Spleen (tissue), 11 donors: ENCODE measurements around the gene KCTD21. TPM values are rescaled to one million over a fixed set of nuclear protein-coding genes. Genes with fewer than 3 reads are reported as not detected.

Experiments used
- DNase-seq: peaks from one replicate; pipeline ENCODE4 v3.0.0-alpha.2; 2020
- H3K27ac ChIP-seq, 8 donors: fragments of 200-600 bp; sonication (generic) in 7 of 8; 1 replicate in 4 of 8; 2 replicates in 4 of 8; pipeline versions ENCODE4 v1.5.0 to v1.8.0; 2016 to 2021; ENCODE audit warnings: inconsistent platforms in 4 of 8, mild to moderate bottlenecking in 4 of 8, moderate library complexity in 1 of 8
- H3K27me3 ChIP-seq, 7 donors: fragments of 200-600 bp; sonication (generic) in 6 of 7; replicated peaks in 1 of 7; 1 replicate in 4 of 7; 2 replicates in 3 of 7; pipeline versions ENCODE4 v1.5.0 to v1.8.0; 2016 to 2021; ENCODE audit warnings: inconsistent platforms in 3 of 7, mild to moderate bottlenecking in 1 of 7
- H3K36me3 ChIP-seq, 6 donors: fragments of 200-600 bp; sonication (generic) in 5 of 6; 1 replicate in 4 of 6; 2 replicates in 2 of 6; pipeline versions ENCODE4 v1.5.0 to v1.8.0; 2016 to 2021; ENCODE audit warnings: inconsistent platforms in 2 of 6
- H3K4me1 ChIP-seq, 6 donors: fragments of 200-600 bp; sonication (generic) in 5 of 6; 1 replicate in 3 of 6; 2 replicates in 3 of 6; pipeline versions ENCODE4 v1.5.0 to v1.8.0; 2016 to 2021; ENCODE audit warnings: inconsistent platforms in 3 of 6
- H3K4me3 ChIP-seq, 8 donors: fragments of 200-600 bp; sonication (generic) in 7 of 8; 1 replicate in 4 of 8; 2 replicates in 4 of 8; pipeline versions ENCODE4 v1.5.0 to v1.8.0; 2016 to 2021; ENCODE audit warnings: inconsistent platforms in 4 of 8, mild to moderate bottlenecking in 4 of 8, moderate library complexity in 2 of 8
- H3K9me3 ChIP-seq, 8 donors: fragments of 200-600 bp; sonication (generic) in 7 of 8; 1 replicate in 4 of 8; 2 replicates in 4 of 8; pipeline versions ENCODE4 v1.5.0 to v1.8.0; 2016 to 2021; ENCODE audit warnings: inconsistent platforms in 4 of 8
- POLR2A ChIP-seq, 3 donors: fragments of 450-650 bp; IDR thresholded peaks; one replicate each; pipeline ENCODE4 v1.5.1; 2017; ENCODE audit warnings: antibody characterized with exemption in 3 of 3, mild to moderate bottlenecking in 1 of 3
- POLR2AphosphoS5 ChIP-seq, 3 donors: sonication (generic); formaldehyde crosslinking; IDR thresholded peaks; one replicate each; pipeline ENCODE4 v1.5.1; 2017; ENCODE audit warnings: antibody characterized with exemption in 3 of 3
- WGBS, 5 donors: extraction: QIAGEN DNeasy Blood & Tissue Kit in 3 of 5; methylation state at CpG; one replicate each; pipeline versions ENCODE4 v1.1.5 to v1.1.7; 2013 to 2018; 5-methylcytosine and 5-hydroxymethylcytosine counted together
- intact Hi-C: fragments of 100-400 bp; cut with DNase I; formaldehyde crosslinking; loops from one replicate; pipeline ENCODE4 v1.15.0; 2023; ENCODE audit warnings: low total_unique reads
- polyA plus RNA-seq, 3 donors: library from polyadenylated mRNA; stranded (reverse); fragments of 200-250 nt; gene quantifications; one replicate each; pipeline ENCODE4 v1.2.1, GENCODE V29; 2013
- total RNA-seq, 7 donors: library from RNA; depleted of rRNA in 3 of 7; stranded (reverse); fragments of >200 nt in 3 of 7; fragmentation: NEBNext Ultra II Directional in 4 of 7; extraction: Animal tissue kit (Norgen Biotek cat#: 25700) in 4 of 7; gene quantifications; one replicate each; pipeline versions ENCODE4 v1.1.0 to v1.2.1, GENCODE V29; 2016 to 2021
- TF ChIP-seq, protein P1 (sequence below), 11 experiments: fragments of 200-600 bp in 7 of 11; fragments of 450-650 bp in 4 of 11; sonication (generic) in 4 of 11; IDR thresholded peaks in 8 of 11; conservative IDR thresholded peaks in 3 of 11; 1 replicate in 7 of 11; 2 replicates in 4 of 11; pipeline versions ENCODE4 v1.4.0 to v1.8.0; 2016 to 2021; ENCODE audit warnings: antibody characterized with exemption in 11 of 11, inconsistent platforms in 4 of 11, mild to moderate bottlenecking in 1 of 11
- donor health status: healthy with polysubstance abuse.
- donor health status: DM: no; HTN: no; CAD: no; lungs with moderate emphysema.
- donor health status: DM: no; HTN: no; CAD: no.
- donor health status: Bipolar disorder and iron deficiency.
- donor health status: healthy.
- donor health status: DM: no; HTN: no; CAD: no.
- donor health status: DM: yes; HTN: yes; CAD: no.

The KCTD21 gene
- total and polyA plus RNA-seq, 10 donors, result 1.2 to 13.6 (median 6.4) TPM

DNA sequence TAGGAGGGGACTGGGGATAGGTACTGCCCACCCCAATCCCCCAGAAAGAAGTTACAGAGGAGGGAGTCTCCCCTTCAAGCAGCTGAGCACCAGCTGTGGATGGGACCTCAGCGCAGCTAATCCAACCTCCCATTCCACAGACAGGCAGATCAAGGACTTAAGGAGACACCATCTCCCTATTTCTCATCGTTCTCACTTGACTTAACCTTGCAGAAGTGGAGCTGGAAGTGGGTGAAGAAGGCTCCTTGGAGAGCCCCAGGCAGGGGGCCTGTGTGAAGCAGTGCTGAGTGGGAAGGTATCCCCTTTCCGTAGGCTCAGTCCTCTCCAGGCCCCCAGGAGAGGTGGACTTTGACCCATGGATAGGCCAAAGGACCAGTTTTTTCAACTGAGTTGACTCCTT lies 27.6 kb upstream of the KCTD21 start:
- Histone ChIP-seq H3K9me3 (no peaks in the 10 kb centered on the region), H3K36me3 (peaks cover 0 to 86% (median 41%) of the 10 kb centered on the region in 6 donors), H3K4me3 (no peak overlapping the region), H3K27me3 (no peaks in the 10 kb centered on the region), H3K4me1 (no peaks in the 10 kb centered on the region), H3K27ac (no peak overlapping the region)
- WGBS, 5 donors, result 85 to 97% (median 95%) methylated on average over 3 of the region's 3 CpGs
- DNase-seq, result peak; percentile 47
- TF ChIP-seq POLR2AphosphoS5 (IDR thresholded peaks at IDR 0.05) (no peak), POLR2A (IDR thresholded peaks at IDR 0.05) (no peak)
- TF ChIP-seq, protein P1, sequence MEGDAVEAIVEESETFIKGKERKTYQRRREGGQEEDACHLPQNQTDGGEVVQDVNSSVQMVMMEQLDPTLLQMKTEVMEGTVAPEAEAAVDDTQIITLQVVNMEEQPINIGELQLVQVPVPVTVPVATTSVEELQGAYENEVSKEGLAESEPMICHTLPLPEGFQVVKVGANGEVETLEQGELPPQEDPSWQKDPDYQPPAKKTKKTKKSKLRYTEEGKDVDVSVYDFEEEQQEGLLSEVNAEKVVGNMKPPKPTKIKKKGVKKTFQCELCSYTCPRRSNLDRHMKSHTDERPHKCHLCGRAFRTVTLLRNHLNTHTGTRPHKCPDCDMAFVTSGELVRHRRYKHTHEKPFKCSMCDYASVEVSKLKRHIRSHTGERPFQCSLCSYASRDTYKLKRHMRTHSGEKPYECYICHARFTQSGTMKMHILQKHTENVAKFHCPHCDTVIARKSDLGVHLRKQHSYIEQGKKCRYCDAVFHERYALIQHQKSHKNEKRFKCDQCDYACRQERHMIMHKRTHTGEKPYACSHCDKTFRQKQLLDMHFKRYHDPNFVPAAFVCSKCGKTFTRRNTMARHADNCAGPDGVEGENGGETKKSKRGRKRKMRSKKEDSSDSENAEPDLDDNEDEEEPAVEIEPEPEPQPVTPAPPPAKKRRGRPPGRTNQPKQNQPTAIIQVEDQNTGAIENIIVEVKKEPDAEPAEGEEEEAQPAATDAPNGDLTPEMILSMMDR (IDR thresholded peaks at IDR 0.05 in 8 of 11, conservative IDR thresholded peaks at IDR 0.05 in 3 of 11), result no peak
- intact Hi-C loops, result no loop called here

DNA sequence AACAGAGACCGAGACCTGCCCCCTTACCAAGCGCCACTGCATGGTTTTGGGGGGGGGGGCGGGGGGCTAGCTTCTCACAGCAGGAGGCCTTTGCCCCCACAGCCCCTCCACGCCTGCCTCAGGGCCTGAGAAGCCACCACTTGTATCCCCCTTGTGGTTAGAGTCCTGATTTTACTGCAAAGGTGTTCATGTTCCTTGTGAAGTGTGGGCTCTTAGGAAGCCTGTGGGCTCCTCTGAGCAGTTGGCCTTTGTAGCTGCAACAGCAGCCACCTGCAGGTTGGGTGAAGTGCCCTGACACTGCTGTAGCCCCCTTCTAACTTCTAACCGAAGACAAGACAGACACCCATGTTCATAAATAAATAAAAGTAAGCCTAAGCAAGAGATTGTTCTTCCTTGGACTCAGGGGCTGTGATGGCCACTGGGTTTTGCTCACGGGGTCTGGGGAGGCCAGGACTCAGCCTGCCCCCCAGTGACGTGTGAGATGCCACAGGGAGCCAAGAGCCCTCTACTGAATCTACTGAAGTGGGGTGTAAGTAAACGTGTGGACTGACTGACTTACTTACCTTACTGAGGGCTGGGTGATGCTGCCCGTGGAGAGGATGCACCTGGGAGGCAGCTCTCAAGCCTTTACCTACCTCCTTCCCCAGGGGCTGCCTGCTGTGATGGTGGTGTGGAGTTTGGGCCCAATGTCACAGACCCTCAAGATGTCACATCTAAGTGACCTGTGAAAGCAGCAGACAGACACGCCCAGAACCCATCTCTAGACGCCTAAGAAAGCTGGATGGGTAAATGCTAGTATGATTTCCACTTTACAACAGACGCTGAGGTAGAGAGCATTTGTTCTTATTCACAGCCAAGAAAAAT lies 26.1 kb upstream of the KCTD21 start:
- DNase-seq, result peak; percentile 20
- Histone ChIP-seq H3K9me3 (no peaks in the 10 kb centered on the region), H3K27me3 (no peaks in the 10 kb centered on the region), H3K4me1 (no peaks in the 10 kb centered on the region), H3K27ac (no peak overlapping the region), H3K4me3 (no peak overlapping the region), H3K36me3 (peaks cover 0 to 86% (median 37%) of the 10 kb centered on the region in 6 donors)
- 78 to 88% (median 82%) methylated on average over 9 to 12 of the region's 12 CpGs for WGBS, 5 donors
- TF ChIP-seq POLR2AphosphoS5 (IDR thresholded peaks at IDR 0.05) (no peak), POLR2A (IDR thresholded peaks at IDR 0.05) (no peak)
- TF ChIP-seq, protein P1 (IDR thresholded peaks at IDR 0.05 in 8 of 11, conservative IDR thresholded peaks at IDR 0.05 in 3 of 11), result no peak
- intact Hi-C loops, result no loop called here

DNA sequence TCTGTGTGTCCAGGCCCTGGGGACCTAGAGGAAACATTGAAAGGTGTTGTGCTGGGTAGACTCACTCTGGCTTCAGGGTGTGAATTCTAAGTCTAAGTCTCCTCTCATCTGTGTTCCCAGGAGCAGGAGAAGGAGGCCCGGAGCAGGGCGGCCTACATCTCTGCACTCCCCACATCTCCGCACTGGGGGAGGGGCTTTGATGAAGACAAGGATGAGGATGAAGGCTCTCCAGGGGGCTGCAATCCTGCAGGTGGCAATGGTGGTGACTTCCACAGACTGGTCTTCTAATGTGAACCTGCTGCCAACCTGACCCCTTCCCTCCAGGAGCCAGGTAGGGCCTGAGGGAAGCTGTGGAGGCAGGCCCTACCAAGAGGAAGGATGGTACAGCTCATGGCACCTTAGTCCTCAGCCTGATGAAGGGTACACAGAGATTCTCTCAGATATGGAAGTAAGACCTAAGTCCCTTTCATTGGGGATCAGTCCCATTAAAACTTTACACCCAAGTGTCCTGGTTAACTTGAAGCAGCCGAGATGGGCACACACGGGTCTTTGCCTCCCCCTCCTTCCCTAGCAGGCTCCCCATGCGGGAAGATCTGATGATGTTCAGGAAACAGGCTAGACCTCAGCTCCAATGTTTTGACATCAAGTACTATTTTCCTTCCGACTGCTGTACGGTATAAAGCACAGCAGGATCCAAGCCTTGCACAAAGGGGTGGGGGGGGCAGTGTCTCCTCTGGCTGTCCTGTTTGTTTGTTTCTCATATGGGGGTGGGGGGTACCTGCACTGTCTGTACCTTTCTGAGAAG lies 25.3 kb upstream of the KCTD21 start:
- Histone ChIP-seq H3K4me3 (no peak overlapping the region), H3K36me3 (peaks cover 0 to 86% (median 35%) of the 10 kb centered on the region in 6 donors), H3K27me3 (no peaks in the 10 kb centered on the region), H3K4me1 (no peaks in the 10 kb centered on the region), H3K27ac (no peak overlapping the region), H3K9me3 (no peaks in the 10 kb centered on the region)
- no peak for DNase-seq
- TF ChIP-seq, protein P1 (IDR thresholded peaks at IDR 0.05 in 8 of 11, conservative IDR thresholded peaks at IDR 0.05 in 3 of 11), result no peak
- TF ChIP-seq POLR2A (IDR thresholded peaks at IDR 0.05) (no peak), POLR2AphosphoS5 (IDR thresholded peaks at IDR 0.05) (no peak)
- intact Hi-C loops, result no loop called here
- WGBS, 5 donors, result 55 to 82% (median 65%) methylated on average over 8 of the region's 8 CpGs
